ENCODE measurements around the gene EGR1.

Gene EGR1

GRCh38 chr5:138515556-138516245, 50.4 kb downstream of the EGR1 start:
- DNase-seq, result no peak

GRCh38 chr5:138517437-138517836, 52.2 kb downstream of the EGR1 start:
- DNase-seq, result no peak

Measured in MV-4-11 (cell line).